NT2/D1 (cell line): ENCODE measurements around the gene NAPG.

Experiments used
- SUZ12 ChIP-seq: IDR thresholded peaks from 2 replicates; pipeline ENCODE4 v1.6.1; 2011; ENCODE audit not compliant: insufficient read length, insufficient read depth; ENCODE audit errors: extremely low read depth
- YY1 ChIP-seq: IDR thresholded peaks from 2 replicates; pipeline ENCODE4 v1.6.1; 2011; ENCODE audit not compliant: insufficient read length, insufficient read depth
- ZNF274 ChIP-seq: IDR thresholded peaks from 2 replicates; pipeline ENCODE4 v1.6.1; 2011; ENCODE audit warnings: mild to moderate bottlenecking, low read depth, low read length

- TF ChIP-seq YY1 (no peak), ZNF274 (no peak), SUZ12 (no peak)
These were observed 36.9 kb downstream of the NAPG start for GRCh38 chr18:10562773-10563160.
